Activated T-cell treated with anti-CD3 and anti-CD28 coated beads, Interleukin-2, amount 50 U/mL, for 24 hours (primary cell): ENCODE measurements around the gene ARFGAP1.

Source experiments
- DNase-seq: peaks from one replicate; pipeline ENCODE4 v3.0.0-alpha.2; 2020
- H3K27ac Mint-ChIP-seq: 2 replicates; pipeline ENCODE4 v1.8.0; 2020; ENCODE audit warnings: mild to moderate bottlenecking, mixed read lengths
- H3K27me3 Mint-ChIP-seq: 2 replicates; pipeline ENCODE4 v1.8.0; 2020; ENCODE audit warnings: mixed read lengths
- H3K36me3 Mint-ChIP-seq: 2 replicates; pipeline ENCODE4 v1.8.0; 2020; ENCODE audit warnings: low read depth, mixed read lengths
- H3K4me1 Mint-ChIP-seq: 2 replicates; pipeline ENCODE4 v1.8.0; 2020; ENCODE audit warnings: low read depth, mixed read lengths
- H3K4me3 Mint-ChIP-seq: 2 replicates; pipeline ENCODE4 v1.8.0; 2020; ENCODE audit warnings: mild to moderate bottlenecking, moderate library complexity, mixed read lengths
- H3K9me3 Mint-ChIP-seq: 2 replicates; pipeline ENCODE4 v1.8.0; 2020; ENCODE audit warnings: mixed read lengths

Gene ARFGAP1

GRCh38 chr20:63315240-63315689 is 42.7 kb downstream of the ARFGAP1 start:
- H3K4me3 Mint-ChIP-seq: no peak overlapping the region

GRCh38 chr20:63315731-63316491 is 43.3 kb downstream of the ARFGAP1 start:
- Mint-ChIP-seq H3K4me3 (no peak overlapping the region), H3K27me3 (peaks cover 6% of the 10 kb centered on the region), H3K36me3 (no peaks in the 10 kb centered on the region), H3K4me1 (no peaks in the 10 kb centered on the region), H3K9me3 (no peaks in the 10 kb centered on the region), H3K27ac (no peak overlapping the region)
- DNase-seq: no peak

More at GRCh38 chr20:63315240-63315689, 42.7 kb downstream of the ARFGAP1 start:
- Mint-ChIP-seq H3K4me1 (no peaks in the 10 kb centered on the region), H3K27ac (no peak overlapping the region), H3K27me3 (peaks cover 8% of the 10 kb centered on the region), H3K9me3 (no peaks in the 10 kb centered on the region), H3K36me3 (no peaks in the 10 kb centered on the region)
- DNase-seq: no peak

GRCh38 chr20:63316502-63316921 is 43.9 kb downstream of the ARFGAP1 start:
- no peak for DNase-seq
- H3K4me1 Mint-ChIP-seq: no peaks in the 10 kb centered on the region
- no peaks in the 10 kb centered on the region for H3K9me3 Mint-ChIP-seq
- no peaks in the 10 kb centered on the region for H3K36me3 Mint-ChIP-seq
- no peak overlapping the region for H3K27ac Mint-ChIP-seq
- peaks cover 6% of the 10 kb centered on the region for H3K27me3 Mint-ChIP-seq
- no peak overlapping the region for H3K4me3 Mint-ChIP-seq

GRCh38 chr20:63317061-63317460 is 44.4 kb downstream of the ARFGAP1 start:
- Mint-ChIP-seq H3K4me3 (no peak overlapping the region), H3K9me3 (no peaks in the 10 kb centered on the region), H3K27me3 (peaks cover 6% of the 10 kb centered on the region), H3K4me1 (no peaks in the 10 kb centered on the region), H3K36me3 (no peaks in the 10 kb centered on the region), H3K27ac (no peak overlapping the region)
- DNase-seq: no peak

GRCh38 chr20:63317601-63318291 is 45.1 kb downstream of the ARFGAP1 start:
- DNase-seq: no peak
- H3K27me3 Mint-ChIP-seq: peaks cover 6% of the 10 kb centered on the region
- no peaks in the 10 kb centered on the region for H3K9me3 Mint-ChIP-seq
- H3K27ac Mint-ChIP-seq: no peak overlapping the region
- H3K4me3 Mint-ChIP-seq: no peak overlapping the region
- H3K36me3 Mint-ChIP-seq: no peaks in the 10 kb centered on the region
- no peaks in the 10 kb centered on the region for H3K4me1 Mint-ChIP-seq

GRCh38 chr20:63318391-63319163 is 46.0 kb downstream of the ARFGAP1 start:
- no peaks in the 10 kb centered on the region for H3K9me3 Mint-ChIP-seq
- H3K27ac Mint-ChIP-seq: no peak overlapping the region
- H3K4me1 Mint-ChIP-seq: no peaks in the 10 kb centered on the region
- H3K4me3 Mint-ChIP-seq: no peak overlapping the region
- H3K36me3 Mint-ChIP-seq: no peaks in the 10 kb centered on the region
- DNase-seq: no peak
- peaks cover 6% of the 10 kb centered on the region for H3K27me3 Mint-ChIP-seq

GRCh38 chr20:63319164-63320040 is 46.8 kb downstream of the ARFGAP1 start:
- DNase-seq: no peak

GRCh38 chr20:63320041-63320511 is 47.5 kb downstream of the ARFGAP1 start:
- H3K27me3 Mint-ChIP-seq: peaks cover 6% of the 10 kb centered on the region
- H3K36me3 Mint-ChIP-seq: no peaks in the 10 kb centered on the region
- H3K27ac Mint-ChIP-seq: no peak overlapping the region
- no peak for DNase-seq
- no peaks in the 10 kb centered on the region for H3K4me1 Mint-ChIP-seq
- H3K4me3 Mint-ChIP-seq: no peak overlapping the region
- no peaks in the 10 kb centered on the region for H3K9me3 Mint-ChIP-seq

More at GRCh38 chr20:63319164-63320040, 46.8 kb downstream of the ARFGAP1 start:
- no peak overlapping the region for H3K27ac Mint-ChIP-seq
- no peaks in the 10 kb centered on the region for H3K36me3 Mint-ChIP-seq
- peaks cover 6% of the 10 kb centered on the region for H3K27me3 Mint-ChIP-seq
- H3K4me1 Mint-ChIP-seq: no peaks in the 10 kb centered on the region
- no peak overlapping the region for H3K4me3 Mint-ChIP-seq
- no peaks in the 10 kb centered on the region for H3K9me3 Mint-ChIP-seq

- H3K27ac Mint-ChIP-seq: no peak overlapping the region
- no peak for DNase-seq
- no peaks in the 10 kb centered on the region for H3K36me3 Mint-ChIP-seq
- no peaks in the 10 kb centered on the region for H3K9me3 Mint-ChIP-seq
- H3K27me3 Mint-ChIP-seq: peaks cover 2% of the 10 kb centered on the region
- H3K4me1 Mint-ChIP-seq: no peaks in the 10 kb centered on the region
- H3K4me3 Mint-ChIP-seq: no peak overlapping the region
Observed at GRCh38 chr20:63320616-63321147, 48.1 kb downstream of the ARFGAP1 start.

- Mint-ChIP-seq H3K4me3 (no peak overlapping the region), H3K27me3 (no peaks in the 10 kb centered on the region), H3K27ac (no peak overlapping the region), H3K9me3 (no peaks in the 10 kb centered on the region), H3K4me1 (peaks cover 2% of the 10 kb centered on the region), H3K36me3 (no peaks in the 10 kb centered on the region)
- no peak for DNase-seq
Observed at GRCh38 chr20:63321148-63321831, 48.7 kb downstream of the ARFGAP1 start.

GRCh38 chr20:63322146-63322932 is 49.7 kb downstream of the ARFGAP1 start:
- H3K9me3 Mint-ChIP-seq: no peaks in the 10 kb centered on the region
- no peak for DNase-seq
- no peaks in the 10 kb centered on the region for H3K27me3 Mint-ChIP-seq
- no peak overlapping the region for H3K27ac Mint-ChIP-seq
- no peaks in the 10 kb centered on the region for H3K36me3 Mint-ChIP-seq
- peaks cover 2% of the 10 kb centered on the region for H3K4me1 Mint-ChIP-seq
- H3K4me3 Mint-ChIP-seq: no peak overlapping the region

- Mint-ChIP-seq H3K4me1 (peaks cover 2% of the 10 kb centered on the region), H3K9me3 (no peaks in the 10 kb centered on the region), H3K27ac (no peak overlapping the region), H3K36me3 (no peaks in the 10 kb centered on the region), H3K27me3 (no peaks in the 10 kb centered on the region), H3K4me3 (no peak overlapping the region)
- no peak for DNase-seq
Observed at GRCh38 chr20:63322933-63323273, 50.3 kb downstream of the ARFGAP1 start.
